KOPT-K1 (cell line): ENCODE data around the gene RNF10.

Experiments used
- H3K27ac ChIP-seq: fragments of 200-600 bp; sonication (generic); 2 replicates; pipeline ENCODE4 v1.5.1; 2016; ENCODE audit warnings: antibody characterized with exemption, mild to moderate bottlenecking, low read depth, low read length; ENCODE audit not compliant: poor library complexity, severe bottlenecking
- H3K36me3 ChIP-seq: fragments of 200-600 bp; sonication (generic); 2 replicates; pipeline ENCODE4 v1.5.1; 2017; ENCODE audit warnings: antibody characterized with exemption, mild to moderate bottlenecking, low read length, moderate library complexity; ENCODE audit not compliant: insufficient read depth
- H3K9me3 ChIP-seq: fragments of 200-600 bp; sonication (generic); 2 replicates; pipeline ENCODE4 v1.5.1; 2017; ENCODE audit warnings: antibody characterized with exemption, low read length, mild to moderate bottlenecking; ENCODE audit not compliant: insufficient read depth, poor library complexity, severe bottlenecking

RNF10 gene

DNA sequence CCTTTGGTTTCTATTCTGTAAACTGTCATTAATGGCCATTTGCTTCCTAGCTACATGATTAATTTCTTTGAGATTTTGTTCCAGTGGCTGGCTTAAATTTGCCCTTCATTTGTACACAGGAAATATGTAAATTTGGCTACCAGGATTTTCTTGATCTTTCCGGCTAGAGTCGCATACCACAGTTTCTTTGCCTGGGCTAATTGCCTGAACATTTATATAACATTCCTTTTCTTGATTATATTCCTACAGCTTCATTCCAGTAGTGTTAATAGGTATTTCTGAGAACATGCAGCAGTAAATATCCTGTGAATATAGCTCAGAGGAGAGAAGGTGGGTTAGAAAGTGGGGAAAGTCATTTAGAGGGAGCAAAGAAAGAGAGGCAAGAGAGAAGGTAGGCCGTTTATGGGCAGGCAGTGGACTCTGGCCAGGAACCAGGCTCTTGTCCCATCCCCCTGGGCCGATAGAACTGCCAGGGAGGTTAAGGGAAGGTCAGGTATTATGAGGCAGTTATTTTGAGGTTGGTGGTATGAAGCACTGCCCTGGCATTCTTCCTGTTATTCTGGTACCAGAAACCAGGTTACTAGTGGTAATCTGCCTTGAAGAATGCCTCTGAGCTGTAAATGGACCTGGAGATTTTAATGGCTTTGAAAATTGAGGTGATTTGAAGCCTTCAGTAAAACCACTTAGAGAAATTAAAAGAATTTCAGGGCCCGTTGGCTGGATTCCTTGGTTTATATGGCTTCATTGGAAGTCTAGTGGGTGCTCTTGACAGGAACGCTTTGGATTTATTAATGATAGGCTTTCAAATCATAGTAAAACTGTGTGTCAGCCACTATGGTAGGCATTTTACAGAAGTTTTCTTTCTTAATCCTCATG lies 4.4 kb downstream of the RNF10 start:
- Histone ChIP-seq H3K9me3 (no peaks in the 10 kb centered on the region), H3K36me3 (peaks cover 78% of the 10 kb centered on the region), H3K27ac (peak overlapping the region; percentile 3)

DNA sequence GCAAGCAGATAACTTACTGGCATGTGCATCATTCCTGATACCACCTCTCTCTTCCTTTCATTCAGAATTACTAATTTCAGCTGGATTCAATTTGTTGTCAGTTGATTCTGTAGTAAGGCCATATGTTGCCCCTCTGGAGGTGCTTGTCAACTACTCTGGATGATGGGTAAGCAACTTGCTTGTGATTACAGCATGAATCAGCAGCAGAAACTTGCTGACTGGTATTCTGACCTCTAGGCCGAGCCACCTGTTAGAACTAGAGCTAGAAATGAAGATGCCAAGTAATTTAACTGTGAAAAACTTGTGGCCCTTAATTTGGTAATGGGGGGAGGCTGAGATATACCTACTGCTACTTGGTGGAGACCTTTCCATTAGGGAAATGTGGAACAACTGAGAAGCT lies 5.1 kb downstream of the RNF10 start:
- no peak overlapping the region for H3K27ac ChIP-seq
- H3K9me3 ChIP-seq = no peaks in the 10 kb centered on the region
- peaks cover 86% of the 10 kb centered on the region for H3K36me3 ChIP-seq

DNA sequence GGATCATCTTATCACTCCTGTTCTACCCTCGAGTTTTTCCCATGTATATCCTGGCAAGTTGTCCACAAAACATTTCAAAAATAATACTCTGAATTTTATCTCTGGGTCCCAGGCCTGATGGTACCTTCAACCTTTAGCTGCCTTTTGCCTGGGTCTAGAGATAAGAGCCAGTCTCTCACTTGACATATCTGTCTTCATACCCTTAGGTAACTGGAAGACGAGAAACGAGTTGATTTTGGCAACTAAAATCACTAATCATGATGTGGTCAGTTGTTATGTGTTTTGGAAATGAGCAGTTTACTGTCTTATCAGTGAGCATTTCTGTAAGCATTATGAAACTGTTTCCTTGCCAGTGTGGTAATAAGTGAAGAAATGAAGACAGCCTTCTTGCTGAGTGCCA lies 6.3 kb downstream of the RNF10 start:
- Histone ChIP-seq H3K9me3 (no peaks in the 10 kb centered on the region), H3K36me3 (peaks cover 94% of the 10 kb centered on the region), H3K27ac (no peak overlapping the region)

DNA sequence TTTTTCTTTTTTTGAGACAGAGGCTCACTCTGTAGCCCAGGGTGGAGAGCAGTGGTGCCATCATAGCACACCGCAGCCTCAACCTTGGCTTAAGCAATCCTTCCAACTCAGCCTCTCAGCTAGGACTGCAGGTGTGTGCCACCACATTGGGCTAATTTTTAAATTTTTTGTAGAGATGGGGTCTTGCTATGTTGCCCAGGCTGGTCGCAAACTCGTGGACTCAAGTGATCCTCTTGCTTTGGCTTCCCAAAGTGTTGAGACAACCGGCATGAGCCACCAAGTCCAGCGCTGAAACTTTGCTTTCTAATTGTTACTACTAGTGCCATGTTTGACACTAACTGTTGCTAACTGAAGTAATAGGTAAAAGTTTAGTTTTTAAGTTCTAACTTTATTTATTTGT lies 8.0 kb downstream of the RNF10 start:
- Histone ChIP-seq H3K27ac (no peak overlapping the region), H3K36me3 (peaks cover 96% of the 10 kb centered on the region)

GRCh38 chr12:120544691-120545090 lies 10.5 kb downstream of the RNF10 start:
- Histone ChIP-seq H3K9me3 (no peaks in the 10 kb centered on the region), H3K27ac (no peak overlapping the region), H3K36me3 (peaks cover 96% of the 10 kb centered on the region)

More for the DNA sequence above, 8.0 kb downstream of the RNF10 start:
- H3K9me3 ChIP-seq = no peaks in the 10 kb centered on the region

DNA sequence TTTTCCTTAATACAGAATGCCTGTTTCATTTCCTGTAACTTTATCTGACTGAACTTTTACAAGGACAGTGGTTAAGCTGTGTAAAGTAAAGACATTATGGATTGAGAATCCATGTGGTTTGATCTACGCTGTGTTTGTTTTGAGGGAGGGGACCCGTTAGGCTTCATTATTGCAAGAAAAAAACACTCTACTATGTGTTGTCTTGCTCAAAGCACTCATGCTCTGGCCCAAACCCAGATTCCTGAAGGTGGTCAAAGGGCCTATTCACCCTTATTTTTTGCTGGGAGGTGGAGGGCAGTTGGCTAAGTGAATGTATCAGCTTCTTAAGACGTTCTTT lies 11.9 kb downstream of the RNF10 start:
- H3K9me3 ChIP-seq = no peaks in the 10 kb centered on the region
- no peak overlapping the region for H3K27ac ChIP-seq
- H3K36me3 ChIP-seq = peaks cover 96% of the 10 kb centered on the region

DNA sequence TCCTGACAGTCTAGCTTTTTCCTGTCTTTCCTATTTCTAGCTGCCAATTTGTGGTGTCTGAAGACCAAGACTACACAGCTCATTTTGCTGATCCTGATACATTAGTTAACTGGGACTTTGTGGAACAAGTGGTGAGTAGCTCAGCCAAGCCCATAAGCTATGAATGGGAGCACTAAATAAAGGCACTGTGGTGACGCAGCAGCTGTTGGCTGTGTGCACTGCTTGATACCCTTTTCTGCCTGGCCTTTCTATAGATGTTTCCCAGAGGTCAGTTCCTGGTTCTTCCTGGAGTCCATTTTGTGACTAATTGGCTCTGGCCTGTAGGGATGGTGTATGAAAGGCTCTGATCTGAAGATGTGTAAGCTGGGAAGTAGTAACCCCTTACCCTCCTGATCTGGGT lies 20.5 kb downstream of the RNF10 start:
- H3K36me3 ChIP-seq = peaks cover 97% of the 10 kb centered on the region
- no peak overlapping the region for H3K27ac ChIP-seq
- no peaks in the 10 kb centered on the region for H3K9me3 ChIP-seq

- no peaks in the 10 kb centered on the region for H3K9me3 ChIP-seq
- H3K27ac ChIP-seq = no peak overlapping the region
- H3K36me3 ChIP-seq = peaks cover 97% of the 10 kb centered on the region
These were observed 23.4 kb downstream of the RNF10 start for GRCh38 chr12:120557589-120557988.

- no peaks in the 10 kb centered on the region for H3K9me3 ChIP-seq
- no peak overlapping the region for H3K27ac ChIP-seq
- peaks cover 97% of the 10 kb centered on the region for H3K36me3 ChIP-seq
These were observed 28.8 kb downstream of the RNF10 start for GRCh38 chr12:120562906-120563305.

- Histone ChIP-seq H3K9me3 (no peaks in the 10 kb centered on the region), H3K27ac (no peak overlapping the region), H3K36me3 (peaks cover 98% of the 10 kb centered on the region)
These were observed 29.3 kb downstream of the RNF10 start for GRCh38 chr12:120563495-120563894.

DNA sequence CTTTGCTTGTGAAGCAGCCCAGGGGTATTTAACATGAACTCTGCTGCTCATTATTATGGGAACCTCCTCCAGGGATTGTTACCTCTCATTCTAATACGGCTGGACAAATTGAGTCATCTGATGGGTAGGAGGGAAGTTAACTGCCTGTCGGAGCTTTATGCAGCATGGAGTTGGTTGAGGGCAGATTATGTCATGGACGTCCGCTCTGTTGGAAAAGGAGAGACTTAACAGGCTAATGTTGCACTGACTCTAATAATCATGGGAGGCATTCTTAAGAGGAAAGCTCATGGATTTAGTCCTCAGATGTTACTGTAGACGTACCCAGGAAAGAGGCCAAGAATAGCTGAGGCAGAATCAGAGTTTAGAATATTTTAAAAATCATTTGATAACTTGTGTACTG lies 37.1 kb downstream of the RNF10 start:
- Histone ChIP-seq H3K9me3 (no peaks in the 10 kb centered on the region), H3K27ac (no peak overlapping the region), H3K36me3 (peaks cover 99% of the 10 kb centered on the region)

- H3K9me3 ChIP-seq = no peaks in the 10 kb centered on the region
These were observed 39.4 kb downstream of the RNF10 start for GRCh38 chr12:120573560-120573959.

DNA sequence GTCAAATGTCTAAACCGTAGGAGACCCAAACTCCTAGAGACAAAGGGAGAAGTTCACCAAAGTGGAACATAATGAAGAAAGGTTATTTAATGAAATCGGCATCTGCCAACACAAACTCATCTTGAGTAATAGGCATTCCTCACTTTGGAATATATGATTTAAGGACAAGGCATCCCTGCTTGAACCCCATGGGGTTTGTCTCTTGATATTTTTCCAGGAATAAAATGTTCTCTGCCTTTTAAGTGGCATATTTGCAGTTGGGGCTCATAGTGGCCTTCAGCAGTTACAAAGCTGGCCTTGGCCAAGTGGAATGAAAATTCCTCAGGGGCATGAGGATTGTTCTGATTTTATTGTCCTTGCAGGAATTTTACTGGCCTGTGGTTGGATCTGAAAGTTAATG lies 40.0 kb downstream of the RNF10 start:
- Histone ChIP-seq H3K36me3 (peaks cover 100% of the 10 kb centered on the region), H3K9me3 (no peaks in the 10 kb centered on the region), H3K27ac (no peak overlapping the region)

More at GRCh38 chr12:120573560-120573959, 39.4 kb downstream of the RNF10 start:
- no peak overlapping the region for H3K27ac ChIP-seq
- H3K36me3 ChIP-seq = peaks cover 100% of the 10 kb centered on the region

DNA sequence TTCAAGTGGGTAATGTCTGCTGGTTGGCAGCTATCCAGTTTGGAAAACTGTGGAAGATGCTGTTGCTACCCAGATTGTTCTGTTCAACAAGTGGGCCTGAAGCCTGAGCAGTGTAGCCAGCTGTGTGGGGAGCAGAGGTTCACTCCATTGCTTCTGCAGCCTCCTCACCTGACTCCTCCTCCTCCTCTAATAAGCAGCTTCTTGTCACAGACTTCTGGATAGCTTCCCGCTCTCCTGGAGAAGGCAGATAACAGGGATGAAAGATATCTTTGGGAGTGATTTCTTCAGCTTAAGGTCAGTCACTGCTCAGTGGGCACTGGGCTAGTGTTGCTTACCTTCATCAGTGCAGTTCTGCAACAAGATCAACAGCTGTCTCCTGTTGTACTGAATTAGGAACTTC lies 45.0 kb downstream of the RNF10 start:
- Histone ChIP-seq H3K9me3 (no peaks in the 10 kb centered on the region), H3K27ac (no peak overlapping the region), H3K36me3 (peaks cover 60% of the 10 kb centered on the region)

- H3K27ac ChIP-seq = peak within 1 kb of the TSS; percentile 68
- peaks cover 41% of the 10 kb centered on the region for H3K36me3 ChIP-seq
- no peaks in the 10 kb centered on the region for H3K9me3 ChIP-seq
These were observed 46.9 kb downstream of the RNF10 start, which contains the start of gene POP5 for GRCh38 chr12:120580787-120581723. TSS of gene POP5 (minus strand) at chr12:120581402. CDS start at chr12:120581362, 40 bp downstream.
